Activated B cell treated with CpG ODN at 0.5 μM for 24 hours (primary cell): ENCODE measurements around the gene ACOT11. TPM values are rescaled to one million over a fixed set of nuclear protein-coding genes. Genes with fewer than 3 reads are reported as not detected.

ENCODE experiments used
- ATAC-seq: fragments of 200-7000 bp; cut with Tn5 transposase; one replicate; pipeline ENCODE4 v1.10.0; 2021; ENCODE audit warnings: low read depth, mild to moderate bottlenecking, moderate library complexity
- CTCF ChIA-PET: fragments of 350-600 bp; sonication (Branson Sonifier 250); formaldehyde crosslinking; loops from one replicate; lab custom pipeline; 2021; ENCODE audit warnings: antibody characterized with exemption; lab: Charles Lee
- POLR2A ChIA-PET: fragments of 350-600 bp; sonication (Branson Sonifier 250); formaldehyde crosslinking; loops from one replicate; lab custom pipeline; 2021; ENCODE audit warnings: antibody characterized with exemption; lab: Charles Lee
- DNase-seq: peaks from one replicate; pipeline ENCODE4 v3.0.0; 2022
- H3K27ac Mint-ChIP-seq: one replicate; pipeline ENCODE4 v1.8.0; 2020; ENCODE audit warnings: mixed read lengths
- H3K27me3 Mint-ChIP-seq: one replicate; pipeline ENCODE4 v1.8.0; 2021; ENCODE audit warnings: mixed read lengths
- H3K36me3 Mint-ChIP-seq: one replicate; pipeline ENCODE4 v1.8.0; 2021; ENCODE audit warnings: low read depth, mixed read lengths
- H3K4me1 Mint-ChIP-seq: one replicate; pipeline ENCODE4 v1.8.0; 2021; ENCODE audit warnings: mixed read lengths
- H3K4me3 Mint-ChIP-seq: one replicate; pipeline ENCODE4 v1.8.0; 2020; ENCODE audit warnings: mild to moderate bottlenecking, mixed read lengths
- H3K9me3 Mint-ChIP-seq: one replicate; pipeline ENCODE4 v1.8.0; 2020; ENCODE audit warnings: mixed read lengths
- intact Hi-C: fragments of 100-400 bp; cut with micrococcal nuclease; formaldehyde crosslinking; loops from one replicate; pipeline ENCODE4 v1.15.1; 2024
- total RNA-seq: library from RNA; stranded (reverse); gene quantifications from 2 replicates; pipeline ENCODE4 v1.2.3, GENCODE V29; 2022
- TF ChIP-seq, protein P1 (sequence below): fragments of 200-600 bp; IDR thresholded peaks from one replicate; pipeline ENCODE4 v1.8.0; 2022; ENCODE audit warnings: antibody characterized with exemption, mild to moderate bottlenecking

ACOT11 gene
- total RNA-seq, 1 donor from 2014 or later: 0.16 TPM

DNA sequence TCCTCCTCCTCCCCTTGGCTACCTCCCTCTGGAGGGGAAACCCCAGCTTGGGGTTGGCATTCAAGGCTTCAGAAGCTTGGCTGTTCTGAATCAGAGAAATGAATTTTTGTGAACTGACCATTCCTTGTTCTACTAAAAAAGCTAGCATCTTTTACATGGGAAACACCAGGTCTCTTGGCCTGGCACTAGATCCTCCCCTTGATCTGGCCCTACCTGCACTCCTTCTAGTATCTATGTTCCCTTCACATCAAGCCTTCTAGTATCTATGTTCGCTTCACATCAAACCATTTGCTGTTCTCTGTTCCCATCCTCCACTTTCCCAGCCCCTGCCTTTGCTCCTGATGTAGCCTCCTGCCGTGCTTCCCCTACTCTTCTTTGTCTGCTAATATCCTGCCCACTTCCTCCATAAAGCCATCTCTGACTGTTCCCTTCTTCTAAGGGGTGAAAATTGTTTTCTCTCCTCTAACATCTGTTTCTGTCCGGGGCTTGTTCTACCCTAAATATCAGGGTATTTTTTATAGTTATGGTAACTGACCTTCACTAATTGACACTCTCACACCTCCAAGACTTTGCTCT lies 49.5 kb downstream of the ACOT11 start:
- Mint-ChIP-seq H3K27ac (no peak overlapping the region), H3K27me3 (no peaks in the 10 kb centered on the region), H3K9me3 (no peaks in the 10 kb centered on the region), H3K4me3 (no peak overlapping the region), H3K4me1 (no peaks in the 10 kb centered on the region), H3K36me3 (no peaks in the 10 kb centered on the region)
- DNase-seq: no peak
- ChIA-PET CTCF (no interaction called here), POLR2A (no interaction called here)
- intact Hi-C loops: no loop called here
- TF ChIP-seq, protein P1, sequence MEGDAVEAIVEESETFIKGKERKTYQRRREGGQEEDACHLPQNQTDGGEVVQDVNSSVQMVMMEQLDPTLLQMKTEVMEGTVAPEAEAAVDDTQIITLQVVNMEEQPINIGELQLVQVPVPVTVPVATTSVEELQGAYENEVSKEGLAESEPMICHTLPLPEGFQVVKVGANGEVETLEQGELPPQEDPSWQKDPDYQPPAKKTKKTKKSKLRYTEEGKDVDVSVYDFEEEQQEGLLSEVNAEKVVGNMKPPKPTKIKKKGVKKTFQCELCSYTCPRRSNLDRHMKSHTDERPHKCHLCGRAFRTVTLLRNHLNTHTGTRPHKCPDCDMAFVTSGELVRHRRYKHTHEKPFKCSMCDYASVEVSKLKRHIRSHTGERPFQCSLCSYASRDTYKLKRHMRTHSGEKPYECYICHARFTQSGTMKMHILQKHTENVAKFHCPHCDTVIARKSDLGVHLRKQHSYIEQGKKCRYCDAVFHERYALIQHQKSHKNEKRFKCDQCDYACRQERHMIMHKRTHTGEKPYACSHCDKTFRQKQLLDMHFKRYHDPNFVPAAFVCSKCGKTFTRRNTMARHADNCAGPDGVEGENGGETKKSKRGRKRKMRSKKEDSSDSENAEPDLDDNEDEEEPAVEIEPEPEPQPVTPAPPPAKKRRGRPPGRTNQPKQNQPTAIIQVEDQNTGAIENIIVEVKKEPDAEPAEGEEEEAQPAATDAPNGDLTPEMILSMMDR: no peak
- no peak for ATAC-seq

DNA sequence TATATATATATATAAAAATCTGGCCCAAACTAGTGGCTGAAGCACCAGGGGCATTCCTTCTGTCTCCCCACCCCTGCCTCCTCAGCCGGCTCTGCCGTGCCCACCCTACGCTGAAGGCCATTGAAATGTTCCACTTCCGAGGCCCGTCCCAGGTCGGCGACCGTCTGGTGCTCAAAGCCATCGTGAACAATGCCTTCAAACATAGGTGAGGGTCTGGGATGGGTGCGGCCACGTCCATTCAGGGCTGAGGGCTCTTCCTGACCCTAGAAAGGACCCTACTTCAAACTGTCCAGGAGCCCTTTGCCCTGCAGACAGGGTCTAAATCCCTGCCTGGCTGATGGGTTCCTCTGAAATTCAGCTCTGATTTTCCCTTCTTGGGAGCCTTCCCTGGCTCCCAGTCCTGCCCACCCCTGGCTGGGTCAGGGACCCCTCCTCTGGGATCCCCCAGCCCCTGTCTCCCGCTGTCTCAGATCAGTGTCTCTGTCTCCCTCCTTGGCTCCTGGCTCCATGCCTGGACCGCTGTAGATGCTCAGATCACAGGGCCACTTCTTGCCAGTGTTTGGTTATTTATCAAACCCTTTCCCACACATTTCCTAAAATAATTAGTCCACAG lies 51.3 kb downstream of the ACOT11 start:
- no peaks in the 10 kb centered on the region for H3K27me3 Mint-ChIP-seq
- TF ChIP-seq, protein P1: no peak
- H3K4me3 Mint-ChIP-seq: no peak overlapping the region
- H3K36me3 Mint-ChIP-seq: no peaks in the 10 kb centered on the region
- ChIA-PET CTCF (no interaction called here), POLR2A (no interaction called here)
- no peaks in the 10 kb centered on the region for H3K9me3 Mint-ChIP-seq
- ATAC-seq (no peak), DNase-seq (no peak)
- intact Hi-C loops: no loop called here
- no peak overlapping the region for H3K27ac Mint-ChIP-seq
- H3K4me1 Mint-ChIP-seq: no peaks in the 10 kb centered on the region

DNA sequence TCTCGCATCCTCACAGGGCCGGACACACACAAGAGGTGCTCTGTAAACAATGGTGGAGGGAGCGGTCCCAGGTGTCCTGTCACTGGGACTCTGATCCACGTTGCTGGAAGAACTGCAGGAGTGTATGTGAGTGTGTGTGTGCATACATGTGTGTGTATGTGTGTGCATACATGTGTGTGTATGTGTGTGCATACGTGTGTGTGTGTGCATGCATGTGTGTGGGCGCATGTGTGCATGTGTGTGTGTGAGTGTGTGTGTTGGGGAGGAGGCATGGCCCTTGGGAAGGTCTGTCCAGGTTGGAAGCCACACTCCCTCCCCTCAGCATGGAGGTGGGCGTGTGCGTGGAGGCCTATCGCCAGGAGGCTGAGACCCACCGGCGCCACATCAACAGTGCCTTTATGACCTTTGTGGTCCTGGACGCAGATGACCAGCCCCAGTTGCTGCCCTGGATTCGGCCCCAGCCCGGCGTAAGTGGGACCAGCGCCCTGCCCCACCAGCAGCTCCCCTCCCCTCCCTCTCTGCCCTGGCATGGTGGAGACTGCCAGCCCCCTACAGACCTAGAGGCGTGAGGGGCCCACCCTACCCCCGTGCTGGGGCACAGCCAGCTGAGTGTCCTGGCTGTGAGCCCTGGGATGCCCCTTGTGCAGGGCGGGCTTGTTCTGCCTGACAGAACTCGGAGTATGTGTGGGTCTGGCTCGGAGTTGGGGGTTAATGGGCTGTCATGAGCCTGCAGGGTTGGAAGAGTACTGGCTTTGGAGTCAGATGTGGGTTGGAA lies 53.1 kb downstream of the ACOT11 start:
- Mint-ChIP-seq H3K36me3 (no peaks in the 10 kb centered on the region), H3K4me3 (no peak overlapping the region), H3K4me1 (peaks cover 3% of the 10 kb centered on the region), H3K9me3 (no peaks in the 10 kb centered on the region), H3K27me3 (no peaks in the 10 kb centered on the region), H3K27ac (no peak overlapping the region)
- intact Hi-C loops: no loop called here
- TF ChIP-seq, protein P1: no peak
- no peak for ATAC-seq
- ChIA-PET CTCF (no interaction called here), POLR2A (no interaction called here)
- no peak for DNase-seq

DNA sequence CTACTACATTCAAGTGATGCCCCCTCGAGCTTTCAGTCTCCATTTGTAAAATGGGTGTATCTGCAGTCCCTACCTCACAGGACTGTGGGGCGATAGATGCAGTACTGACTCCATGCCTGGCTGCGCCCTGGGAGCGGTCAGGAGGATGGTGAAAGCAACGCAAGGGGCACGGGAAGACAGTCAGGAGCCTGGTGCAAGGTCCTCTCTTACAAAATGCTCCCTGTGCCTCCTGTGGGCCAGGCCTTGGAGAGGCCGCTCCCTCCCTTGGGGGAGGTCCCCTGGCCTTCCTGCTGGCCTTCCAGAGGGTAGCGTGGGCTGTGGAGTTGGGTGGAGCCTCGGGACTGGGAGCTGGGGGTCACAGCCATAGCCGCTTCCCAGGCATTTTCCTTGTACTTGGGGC lies 53.7 kb downstream of the ACOT11 start:
- TF ChIP-seq, protein P1: no peak
- no peaks in the 10 kb centered on the region for H3K9me3 Mint-ChIP-seq
- peaks cover 3% of the 10 kb centered on the region for H3K4me1 Mint-ChIP-seq
- no peak for DNase-seq
- no peaks in the 10 kb centered on the region for H3K36me3 Mint-ChIP-seq
- ChIA-PET CTCF (no interaction called here), POLR2A (no interaction called here)
- no peak overlapping the region for H3K27ac Mint-ChIP-seq
- ATAC-seq: no peak
- no peaks in the 10 kb centered on the region for H3K27me3 Mint-ChIP-seq
- no peak overlapping the region for H3K4me3 Mint-ChIP-seq
- intact Hi-C loops: no loop called here

DNA sequence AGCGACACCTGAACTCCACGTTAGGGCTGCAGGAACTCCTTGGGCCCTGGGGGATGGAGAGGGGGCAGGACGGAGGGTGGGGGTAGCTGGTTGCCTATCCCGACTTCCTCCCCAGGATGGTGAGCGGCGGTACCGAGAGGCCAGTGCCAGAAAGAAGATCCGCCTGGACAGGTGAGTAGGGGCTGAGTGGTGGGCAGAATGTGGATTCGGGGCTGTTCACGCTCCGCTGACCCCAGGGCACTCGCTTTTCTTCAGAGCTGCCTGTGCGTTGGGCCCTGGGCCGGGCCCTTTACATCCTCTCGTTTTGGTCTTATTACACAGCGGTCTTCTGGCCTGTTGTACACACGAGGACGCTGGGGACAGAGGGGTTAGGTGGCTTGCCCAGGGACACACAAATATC lies 54.5 kb downstream of the ACOT11 start:
- Mint-ChIP-seq H3K4me3 (no peak overlapping the region), H3K36me3 (no peaks in the 10 kb centered on the region), H3K4me1 (peaks cover 3% of the 10 kb centered on the region), H3K9me3 (no peaks in the 10 kb centered on the region), H3K27ac (no peak overlapping the region), H3K27me3 (no peaks in the 10 kb centered on the region)
- DNase-seq (no peak), ATAC-seq (no peak)
- POLR2A ChIA-PET: no interaction called here
- CTCF ChIA-PET: no interaction called here
- TF ChIP-seq, protein P1: no peak
- intact Hi-C loops: no loop called here
